Keratinocyte (primary cell): Measurements from ENCODE around the gene GRSF1.

Experiments
- CTCF ChIP-seq, 3 experiments: IDR thresholded peaks in 1 of 3; conservative IDR thresholded peaks in 1 of 3; optimal IDR thresholded peaks in 1 of 3; 2 replicates in 2 of 3; 3 replicates in 1 of 3; pipeline versions ENCODE3 to v1.5.1; 2011; ENCODE audit warnings: low read length in 3 of 3, mild to moderate bottlenecking in 3 of 3, moderate library complexity in 2 of 3, control low read depth in 1 of 3, inconsistent platforms in 1 of 3; ENCODE audit not compliant: insufficient read depth in 2 of 3; ENCODE audit errors: extremely low read depth in 1 of 3
- EZH2 ChIP-seq: IDR thresholded peaks from one replicate; pipeline ENCODE4 v1.6.1; 2012; ENCODE audit warnings: inconsistent platforms, mild to moderate bottlenecking, low read length, moderate library complexity

GRCh38 chr4:70863099-70863790, 23.6 kb upstream of the GRSF1 start:
- TF ChIP-seq CTCF (optimal IDR thresholded peaks at IDR 0.05 in 1 of 3, IDR thresholded peaks at IDR 0.05 in 1 of 3, conservative IDR thresholded peaks at IDR 0.05 in 1 of 3; ENCODE audit: extremely low read depth in 1 of 3, insufficient read depth in 2 of 3, low read length in 3 of 3) (no peak), EZH2 (no peak)
